ENCODE results near the gene FAM3B. TPM values are rescaled to one million over a fixed set of nuclear protein-coding genes. Genes with fewer than 3 reads are reported as not detected.

Gene FAM3B
- total RNA-seq, 1 experiment from 2014 or later = not detected

DNA sequence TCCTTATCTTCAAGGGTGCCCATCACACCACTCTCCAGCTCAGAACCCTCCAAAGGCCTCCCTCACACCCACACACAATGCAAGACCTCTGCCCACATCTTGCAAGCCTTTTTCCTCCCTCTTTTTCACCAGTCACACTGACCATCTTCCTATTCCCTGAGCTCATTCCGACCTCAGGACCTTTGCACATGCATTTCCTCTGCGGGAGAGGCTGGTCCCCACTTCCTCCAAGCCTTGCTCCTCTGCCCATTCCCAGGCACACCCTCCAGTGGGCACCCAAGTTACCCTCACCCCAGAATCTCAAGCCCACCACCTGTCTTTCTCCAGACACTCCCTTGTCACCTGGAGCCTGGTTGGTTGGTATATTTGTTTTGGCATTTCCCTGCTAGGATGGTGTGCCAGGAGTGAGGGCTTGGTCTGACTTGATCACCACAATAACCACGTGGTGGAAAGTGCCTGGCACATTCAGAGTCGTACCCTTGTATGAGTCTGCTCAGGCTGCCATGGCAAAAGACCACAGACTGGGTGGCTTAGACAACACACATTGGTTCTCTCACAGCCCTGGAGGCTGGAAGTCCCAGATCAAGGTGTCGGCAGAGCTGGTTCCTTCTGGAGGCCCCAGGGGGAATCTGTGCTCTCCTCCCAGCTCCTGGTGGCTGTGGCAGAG, 58.4 kb downstream of the FAM3B start:
- Histone ChIP-seq H3K4me1 (ENCODE audit: control insufficient read depth, insufficient read depth, low read length) (no peaks in the 10 kb centered on the region), H3K4me3 (ENCODE audit: low read depth in 2 of 2, low read length in 2 of 2) (no peak overlapping the region), H3K27ac (ENCODE audit: low read length) (no peak overlapping the region), H3K9me3 (ENCODE audit: control insufficient read depth, insufficient read depth, low read depth, low read length) (no peaks in the 10 kb centered on the region), H3K27me3 (ENCODE audit: control insufficient read depth, insufficient read depth, low read length) (no peaks in the 10 kb centered on the region), H3K36me3 (ENCODE audit: control insufficient read depth, insufficient read depth, low read length) (no peaks in the 10 kb centered on the region)
- intact Hi-C loops (cut with micrococcal nuclease; ENCODE audit: unreplicated experiment) (no loop called here), in situ Hi-C loops (cut with HindIII; ENCODE audit: low pct_unique_long_range_greater_than_20kb, low sequenced_read_pairs) (no loop called here)
- BruUV-seq (replicated peaks) = no TSS peak
- ChIA-PET POLR2A (no interaction called here), CTCF (no interaction called here)
- ATAC-seq (no peak), DNase-seq (ENCODE audit: low read depth, low spot score) (no peak)
- TF ChIP-seq TCF7L2 (IDR thresholded peaks at IDR 0.05; ENCODE audit: low read depth, low read length) (no peak), SIN3A (IDR thresholded peaks at IDR 0.05; ENCODE audit: borderline replicate concordance, insufficient read depth, low read depth, low read length) (no peak)
- TF ChIP-seq, protein P1, sequence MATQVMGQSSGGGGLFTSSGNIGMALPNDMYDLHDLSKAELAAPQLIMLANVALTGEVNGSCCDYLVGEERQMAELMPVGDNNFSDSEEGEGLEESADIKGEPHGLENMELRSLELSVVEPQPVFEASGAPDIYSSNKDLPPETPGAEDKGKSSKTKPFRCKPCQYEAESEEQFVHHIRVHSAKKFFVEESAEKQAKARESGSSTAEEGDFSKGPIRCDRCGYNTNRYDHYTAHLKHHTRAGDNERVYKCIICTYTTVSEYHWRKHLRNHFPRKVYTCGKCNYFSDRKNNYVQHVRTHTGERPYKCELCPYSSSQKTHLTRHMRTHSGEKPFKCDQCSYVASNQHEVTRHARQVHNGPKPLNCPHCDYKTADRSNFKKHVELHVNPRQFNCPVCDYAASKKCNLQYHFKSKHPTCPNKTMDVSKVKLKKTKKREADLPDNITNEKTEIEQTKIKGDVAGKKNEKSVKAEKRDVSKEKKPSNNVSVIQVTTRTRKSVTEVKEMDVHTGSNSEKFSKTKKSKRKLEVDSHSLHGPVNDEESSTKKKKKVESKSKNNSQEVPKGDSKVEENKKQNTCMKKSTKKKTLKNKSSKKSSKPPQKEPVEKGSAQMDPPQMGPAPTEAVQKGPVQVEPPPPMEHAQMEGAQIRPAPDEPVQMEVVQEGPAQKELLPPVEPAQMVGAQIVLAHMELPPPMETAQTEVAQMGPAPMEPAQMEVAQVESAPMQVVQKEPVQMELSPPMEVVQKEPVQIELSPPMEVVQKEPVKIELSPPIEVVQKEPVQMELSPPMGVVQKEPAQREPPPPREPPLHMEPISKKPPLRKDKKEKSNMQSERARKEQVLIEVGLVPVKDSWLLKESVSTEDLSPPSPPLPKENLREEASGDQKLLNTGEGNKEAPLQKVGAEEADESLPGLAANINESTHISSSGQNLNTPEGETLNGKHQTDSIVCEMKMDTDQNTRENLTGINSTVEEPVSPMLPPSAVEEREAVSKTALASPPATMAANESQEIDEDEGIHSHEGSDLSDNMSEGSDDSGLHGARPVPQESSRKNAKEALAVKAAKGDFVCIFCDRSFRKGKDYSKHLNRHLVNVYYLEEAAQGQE (IDR thresholded peaks at IDR 0.05; ENCODE audit: insufficient read depth in 1 of 2, low read depth in 2 of 2, low read length in 1 of 2) = no peak

DNA sequence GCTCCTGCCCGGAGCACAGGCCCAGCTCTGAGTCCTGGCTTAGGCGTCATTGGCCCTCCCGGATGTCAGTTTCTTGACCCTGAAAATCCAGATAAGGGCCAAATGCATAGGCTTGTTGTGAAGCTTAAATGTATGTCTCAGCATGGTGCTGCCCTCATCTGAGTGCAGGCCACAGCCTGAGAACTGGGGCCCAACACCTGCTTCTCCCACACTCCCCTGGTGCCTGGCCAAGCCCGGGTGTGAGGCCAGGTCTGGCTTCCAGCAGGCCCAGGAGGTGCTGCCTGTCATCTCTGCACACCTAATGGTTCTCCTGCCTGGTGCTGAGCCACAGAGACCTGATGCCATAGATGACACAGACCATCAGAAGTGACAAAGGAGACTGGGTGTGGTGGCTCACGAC, 59.3 kb downstream of the FAM3B start:
- Histone ChIP-seq H3K27me3 (ENCODE audit: control insufficient read depth, insufficient read depth, low read length) (no peaks in the 10 kb centered on the region), H3K9me3 (ENCODE audit: control insufficient read depth, insufficient read depth, low read depth, low read length) (no peaks in the 10 kb centered on the region), H3K27ac (ENCODE audit: low read length) (no peak overlapping the region), H3K36me3 (ENCODE audit: control insufficient read depth, insufficient read depth, low read length) (no peaks in the 10 kb centered on the region), H3K4me3 (ENCODE audit: low read depth in 2 of 2, low read length in 2 of 2) (no peak overlapping the region), H3K4me1 (ENCODE audit: control insufficient read depth, insufficient read depth, low read length) (no peaks in the 10 kb centered on the region)
- ATAC-seq = no peak
- POLR2A ChIA-PET = interaction anchor here (0.5 kb wide), 1 partner anchor 664 kb away, joined by 3 read pairs; no protein-coding TSS in a partner anchor
- CTCF ChIA-PET = no interaction called here
- DNase-seq (ENCODE audit: low read depth, low spot score) = no peak
- intact Hi-C loops (cut with micrococcal nuclease; ENCODE audit: unreplicated experiment) = no loop called here
- BruUV-seq (replicated peaks) = no TSS peak
- TF ChIP-seq, protein P1 (IDR thresholded peaks at IDR 0.05; ENCODE audit: insufficient read depth in 1 of 2, low read depth in 2 of 2, low read length in 1 of 2) = no peak
- TF ChIP-seq SIN3A (IDR thresholded peaks at IDR 0.05; ENCODE audit: borderline replicate concordance, insufficient read depth, low read depth, low read length) (no peak), POLR2AphosphoS5 (IDR thresholded peaks at IDR 0.05; ENCODE audit: low read depth, low read length) (no peak), TCF7L2 (IDR thresholded peaks at IDR 0.05; ENCODE audit: low read depth, low read length) (no peak)
- TF ChIP-seq, protein P2, sequence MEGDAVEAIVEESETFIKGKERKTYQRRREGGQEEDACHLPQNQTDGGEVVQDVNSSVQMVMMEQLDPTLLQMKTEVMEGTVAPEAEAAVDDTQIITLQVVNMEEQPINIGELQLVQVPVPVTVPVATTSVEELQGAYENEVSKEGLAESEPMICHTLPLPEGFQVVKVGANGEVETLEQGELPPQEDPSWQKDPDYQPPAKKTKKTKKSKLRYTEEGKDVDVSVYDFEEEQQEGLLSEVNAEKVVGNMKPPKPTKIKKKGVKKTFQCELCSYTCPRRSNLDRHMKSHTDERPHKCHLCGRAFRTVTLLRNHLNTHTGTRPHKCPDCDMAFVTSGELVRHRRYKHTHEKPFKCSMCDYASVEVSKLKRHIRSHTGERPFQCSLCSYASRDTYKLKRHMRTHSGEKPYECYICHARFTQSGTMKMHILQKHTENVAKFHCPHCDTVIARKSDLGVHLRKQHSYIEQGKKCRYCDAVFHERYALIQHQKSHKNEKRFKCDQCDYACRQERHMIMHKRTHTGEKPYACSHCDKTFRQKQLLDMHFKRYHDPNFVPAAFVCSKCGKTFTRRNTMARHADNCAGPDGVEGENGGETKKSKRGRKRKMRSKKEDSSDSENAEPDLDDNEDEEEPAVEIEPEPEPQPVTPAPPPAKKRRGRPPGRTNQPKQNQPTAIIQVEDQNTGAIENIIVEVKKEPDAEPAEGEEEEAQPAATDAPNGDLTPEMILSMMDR (IDR thresholded peaks at IDR 0.05) = no peak
- in situ Hi-C loops (cut with HindIII; ENCODE audit: low pct_unique_long_range_greater_than_20kb, low sequenced_read_pairs) = no loop called here
